Kidney (tissue), 14 donors: ENCODE measurements around the gene PCK2. TPM values are rescaled to one million over a fixed set of nuclear protein-coding genes. Genes with fewer than 3 reads are reported as not detected.

Source experiments
- DNase-seq, 5 donors: peaks; one replicate each; pipeline ENCODE4 v3.0.0-alpha.2; 2013 to 2020
- FAIRE-seq: peaks from 2 replicates; lab custom pipeline; 2012; peaks lifted over from hg19 to GRCh38; lab: Jason Lieb, UNC
- H3K27ac ChIP-seq, 2 donors: one replicate each; pipeline ENCODE4 v1.7.0; 2013; ENCODE audit warnings: low read depth in 2 of 2, low read length in 2 of 2, inconsistent platforms in 1 of 2
- H3K27me3 ChIP-seq: one replicate; pipeline ENCODE4 v1.7.1; 2013; ENCODE audit warnings: low read length, inconsistent platforms; ENCODE audit not compliant: control insufficient read depth, insufficient read depth
- H3K36me3 ChIP-seq, 3 donors: one replicate each; pipeline versions ENCODE4 v1.7.0 to v1.7.1; 2013; ENCODE audit warnings: low read length in 3 of 3, control low read depth in 1 of 3, inconsistent platforms in 1 of 3; ENCODE audit not compliant: insufficient read depth in 3 of 3, control insufficient read depth in 2 of 3
- H3K4me1 ChIP-seq, 3 donors: one replicate each; pipeline versions ENCODE4 v1.7.0 to v1.7.1; 2013; ENCODE audit warnings: low read length in 3 of 3, inconsistent platforms in 1 of 3, low read depth in 1 of 3; ENCODE audit not compliant: control insufficient read depth in 2 of 3, insufficient read depth in 2 of 3
- H3K4me3 ChIP-seq, 3 donors: one replicate each; pipeline versions ENCODE4 v1.7.0 to v1.8.1; 2013; ENCODE audit warnings: low read length in 3 of 3, control low read depth in 1 of 3, inconsistent platforms in 1 of 3
- H3K9ac ChIP-seq, 3 donors: one replicate each; pipeline versions ENCODE4 v1.7.0 to v1.7.1; 2013; ENCODE audit warnings: low read length in 3 of 3, control low read depth in 1 of 3, inconsistent platforms in 1 of 3
- H3K9me3 ChIP-seq, 3 donors: one replicate each; pipeline versions ENCODE4 v1.7.0 to v1.7.1; 2013; ENCODE audit warnings: low read length in 3 of 3, control low read depth in 1 of 3, inconsistent platforms in 1 of 3; ENCODE audit not compliant: control insufficient read depth in 2 of 3, insufficient read depth in 1 of 3
- intact Hi-C: fragments of 100-400 bp; cut with DNase I; formaldehyde crosslinking; loops from one replicate; pipeline ENCODE4 v1.11.1; 2022
- polyA plus RNA-seq: library from polyadenylated mRNA; stranded (reverse); fragments of 350-450 nt; fragmentation: Illumina TruSeq; extraction: RNeasy Lipid Tissue Mini Kit (QIAGEN cat#74804); gene quantifications from one replicate; pipeline ENCODE4 v1.2.3, GENCODE V29; 2014; ENCODE audit warnings: low read depth, low replicate concordance; ENCODE audit not compliant: insufficient read depth
- total RNA-seq: library from RNA; stranded (reverse); fragmentation: NEBNext Ultra II Directional; extraction: Animal tissue kit (Norgen Biotek cat#: 25700); gene quantifications from one replicate; pipeline ENCODE4 v1.2.1, GENCODE V29; 2021
- TF ChIP-seq, protein P1 (sequence below): IDR thresholded peaks from 3 replicates; pipeline ENCODE4 v1.5.1; 2012; ENCODE audit warnings: mild to moderate bottlenecking, moderate library complexity, borderline replicate concordance; ENCODE audit not compliant: insufficient read depth; ENCODE audit errors: extremely low read depth
- donor health status: control.
- donor health status: control.
- donor health status: control.
- donor health status: control.
- donor health status: control.
- donor health status: DM: yes; HTN: yes; CAD: no.
- donor health status: Normal renal cell carcinoma (clear cell type).

PCK2 gene
- total and polyA plus RNA-seq, 2 donors from 2014 or later, result 36.1 to 140 TPM

- H3K9me3 ChIP-seq, result no peaks in the 10 kb centered on the region
- no peak overlapping the region for H3K4me3 ChIP-seq
- TF ChIP-seq, protein P1, sequence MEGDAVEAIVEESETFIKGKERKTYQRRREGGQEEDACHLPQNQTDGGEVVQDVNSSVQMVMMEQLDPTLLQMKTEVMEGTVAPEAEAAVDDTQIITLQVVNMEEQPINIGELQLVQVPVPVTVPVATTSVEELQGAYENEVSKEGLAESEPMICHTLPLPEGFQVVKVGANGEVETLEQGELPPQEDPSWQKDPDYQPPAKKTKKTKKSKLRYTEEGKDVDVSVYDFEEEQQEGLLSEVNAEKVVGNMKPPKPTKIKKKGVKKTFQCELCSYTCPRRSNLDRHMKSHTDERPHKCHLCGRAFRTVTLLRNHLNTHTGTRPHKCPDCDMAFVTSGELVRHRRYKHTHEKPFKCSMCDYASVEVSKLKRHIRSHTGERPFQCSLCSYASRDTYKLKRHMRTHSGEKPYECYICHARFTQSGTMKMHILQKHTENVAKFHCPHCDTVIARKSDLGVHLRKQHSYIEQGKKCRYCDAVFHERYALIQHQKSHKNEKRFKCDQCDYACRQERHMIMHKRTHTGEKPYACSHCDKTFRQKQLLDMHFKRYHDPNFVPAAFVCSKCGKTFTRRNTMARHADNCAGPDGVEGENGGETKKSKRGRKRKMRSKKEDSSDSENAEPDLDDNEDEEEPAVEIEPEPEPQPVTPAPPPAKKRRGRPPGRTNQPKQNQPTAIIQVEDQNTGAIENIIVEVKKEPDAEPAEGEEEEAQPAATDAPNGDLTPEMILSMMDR, result no peak
- intact Hi-C loops, result no loop called here
- peaks cover 0 to 16% (median 12%) of the 10 kb centered on the region in 3 donors for H3K36me3 ChIP-seq
- H3K27me3 ChIP-seq, result no peaks in the 10 kb centered on the region
- H3K9ac ChIP-seq, result no peak overlapping the region
- peaks cover 0 to 39% (median 25%) of the 10 kb centered on the region in 3 donors for H3K4me1 ChIP-seq
- no peak overlapping the region for H3K27ac ChIP-seq
- DNase-seq, result no peak
- FAIRE-seq, result no peak
Observed at GRCh38 chr14:24133735-24134134, 39.6 kb downstream of the PCK2 start.

GRCh38 chr14:24135584-24135833 is 41.4 kb downstream of the PCK2 start:
- Histone ChIP-seq H3K4me1 (peaks cover 0 to 43% (median 21%) of the 10 kb centered on the region in 3 donors), H3K9ac (peak overlapping the region in 2 of 3 donors; percentile 40 to 72), H3K27ac (peak overlapping the region; percentile 63 to 92), H3K36me3 (peaks cover 0 to 23% (median 14%) of the 10 kb centered on the region in 3 donors), H3K4me3 (peak overlapping the region; percentile 62 to 70 (median 67)), H3K27me3 (no peaks in the 10 kb centered on the region), H3K9me3 (no peaks in the 10 kb centered on the region)
- DNase-seq, result no peak
- no peak for FAIRE-seq
- intact Hi-C loops, result no loop called here
- TF ChIP-seq, protein P1, result no peak

- H3K9ac ChIP-seq, result peak within 1 kb of the TSS; percentile 40 to 77 (median 72)
- H3K9me3 ChIP-seq, result no peaks in the 10 kb centered on the region
- no peaks in the 10 kb centered on the region for H3K27me3 ChIP-seq
- H3K36me3 ChIP-seq, result peaks cover 0 to 23% (median 14%) of the 10 kb centered on the region in 3 donors
- peak; percentile 94 to 98 (median 96) for DNase-seq
- FAIRE-seq, result no peak
- intact Hi-C loops, result no loop called here
- TF ChIP-seq, protein P1, result no peak
- peak within 1 kb of the TSS; percentile 92 for H3K27ac ChIP-seq
- peaks cover 0 to 44% (median 16%) of the 10 kb centered on the region in 3 donors for H3K4me1 ChIP-seq
- peak within 1 kb of the TSS; percentile 62 to 84 (median 67) for H3K4me3 ChIP-seq
Observed at GRCh38 chr14:24135834-24136683, 41.9 kb downstream of the PCK2 start, which contains the start of gene PSME1. Gene PSME1, plus strand, starts transcription at chr14:24136194. Its CDS starts 69 bp downstream, at chr14:24136263.
